Hematopoietic multipotent progenitor cell treated with erythropoietin and hydrocortisone succinate and interleukin-3 and kit ligand, for 17 days (in vitro differentiated cells): ENCODE measurements around the gene TAAR8.
"Not testable (repeated sequence)": the region's sequence is repeated elsewhere in the genome, so short reads cannot be mapped to it uniquely, and the experiment has no call there.

Experiments
- DNase-seq: peaks from one replicate; pipeline ENCODE4 v3.0.0-alpha.2; 2015; ENCODE audit warnings: low spot score

Gene TAAR8, protein sequence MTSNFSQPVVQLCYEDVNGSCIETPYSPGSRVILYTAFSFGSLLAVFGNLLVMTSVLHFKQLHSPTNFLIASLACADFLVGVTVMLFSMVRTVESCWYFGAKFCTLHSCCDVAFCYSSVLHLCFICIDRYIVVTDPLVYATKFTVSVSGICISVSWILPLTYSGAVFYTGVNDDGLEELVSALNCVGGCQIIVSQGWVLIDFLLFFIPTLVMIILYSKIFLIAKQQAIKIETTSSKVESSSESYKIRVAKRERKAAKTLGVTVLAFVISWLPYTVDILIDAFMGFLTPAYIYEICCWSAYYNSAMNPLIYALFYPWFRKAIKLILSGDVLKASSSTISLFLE

GRCh38 chr6:132552372-132552771 is at the start of gene TAAR8:
TAAR8 (plus strand) TSS chr6:132552672; CDS start chr6:132552693, 21 bp downstream.
- no peak for DNase-seq

- no peak for DNase-seq
Observed at GRCh38 chr6:132504757-132505156, 47.7 kb upstream of the TAAR8 start.

GRCh38 chr6:132505158-132505557 is 47.3 kb upstream of the TAAR8 start:
- no peak for DNase-seq

DNA sequence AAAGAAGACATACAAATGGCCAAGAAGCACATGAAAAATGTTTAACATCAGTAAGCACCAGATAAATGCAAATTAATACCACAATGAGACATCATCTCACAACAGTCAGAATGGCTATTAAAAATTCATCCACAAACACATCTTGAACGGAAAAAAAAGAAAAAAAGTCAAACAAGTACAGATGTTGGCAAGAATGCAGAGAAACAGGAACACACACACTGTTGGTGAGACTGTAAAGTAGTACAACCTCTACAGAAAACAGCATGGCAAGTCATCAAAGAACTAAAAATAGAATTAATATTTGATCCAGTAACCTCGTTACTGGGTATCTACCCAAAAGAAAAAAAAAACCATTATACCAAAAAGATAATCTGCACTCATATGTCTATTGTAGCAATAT is 46.0 kb upstream of the TAAR8 start:
- no peak for DNase-seq

- no peak for DNase-seq
Observed at GRCh38 chr6:132506869-132507808, 45.3 kb upstream of the TAAR8 start.

DNA sequence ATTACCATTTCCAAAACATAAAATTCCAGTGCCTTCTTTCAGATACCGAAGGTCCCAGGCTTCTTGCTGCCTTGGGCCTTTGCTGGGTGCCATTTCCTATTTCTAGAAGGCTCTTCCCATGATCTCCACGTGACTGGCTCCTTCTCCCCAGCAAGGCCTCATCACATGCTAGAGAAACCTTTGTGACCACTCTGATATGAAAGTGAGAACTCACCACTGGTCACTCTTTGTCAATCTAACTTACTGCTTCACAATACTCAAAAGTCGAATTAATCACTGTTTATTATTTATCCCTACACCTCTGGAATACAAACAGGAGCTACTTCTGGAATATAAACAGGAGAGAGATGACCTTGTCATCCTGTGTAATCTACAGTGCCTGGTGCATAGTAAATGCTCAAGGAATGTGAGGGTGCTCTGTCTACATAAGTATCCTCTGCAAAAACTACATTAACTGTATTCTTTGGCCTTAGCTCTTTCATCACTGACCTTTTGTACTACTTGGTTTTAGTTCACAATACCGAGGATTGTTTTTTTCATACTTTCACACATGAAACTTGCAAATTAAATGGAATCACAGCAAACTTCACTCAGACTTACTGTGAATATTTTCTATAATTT is 41.2 kb upstream of the TAAR8 start:
- peak; percentile 55 for DNase-seq

- DNase-seq: peak; percentile 43
Observed at GRCh38 chr6:132511831-132512220, 40.6 kb upstream of the TAAR8 start.

DNA sequence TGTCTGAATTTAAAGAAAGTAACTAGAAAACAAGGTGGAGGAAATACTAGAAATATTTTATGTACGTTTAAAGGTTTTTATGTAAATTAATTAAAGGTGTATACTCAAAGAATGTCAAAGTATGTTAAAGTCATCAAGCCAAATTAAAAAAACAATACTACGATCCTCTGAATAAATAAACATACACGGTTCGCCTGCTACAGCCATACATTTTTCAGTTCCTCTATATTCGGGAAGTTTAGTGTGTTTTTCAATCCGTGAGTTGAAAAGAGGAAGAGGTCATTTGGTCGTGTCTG is 40.2 kb upstream of the TAAR8 start:
- no peak for DNase-seq

DNA sequence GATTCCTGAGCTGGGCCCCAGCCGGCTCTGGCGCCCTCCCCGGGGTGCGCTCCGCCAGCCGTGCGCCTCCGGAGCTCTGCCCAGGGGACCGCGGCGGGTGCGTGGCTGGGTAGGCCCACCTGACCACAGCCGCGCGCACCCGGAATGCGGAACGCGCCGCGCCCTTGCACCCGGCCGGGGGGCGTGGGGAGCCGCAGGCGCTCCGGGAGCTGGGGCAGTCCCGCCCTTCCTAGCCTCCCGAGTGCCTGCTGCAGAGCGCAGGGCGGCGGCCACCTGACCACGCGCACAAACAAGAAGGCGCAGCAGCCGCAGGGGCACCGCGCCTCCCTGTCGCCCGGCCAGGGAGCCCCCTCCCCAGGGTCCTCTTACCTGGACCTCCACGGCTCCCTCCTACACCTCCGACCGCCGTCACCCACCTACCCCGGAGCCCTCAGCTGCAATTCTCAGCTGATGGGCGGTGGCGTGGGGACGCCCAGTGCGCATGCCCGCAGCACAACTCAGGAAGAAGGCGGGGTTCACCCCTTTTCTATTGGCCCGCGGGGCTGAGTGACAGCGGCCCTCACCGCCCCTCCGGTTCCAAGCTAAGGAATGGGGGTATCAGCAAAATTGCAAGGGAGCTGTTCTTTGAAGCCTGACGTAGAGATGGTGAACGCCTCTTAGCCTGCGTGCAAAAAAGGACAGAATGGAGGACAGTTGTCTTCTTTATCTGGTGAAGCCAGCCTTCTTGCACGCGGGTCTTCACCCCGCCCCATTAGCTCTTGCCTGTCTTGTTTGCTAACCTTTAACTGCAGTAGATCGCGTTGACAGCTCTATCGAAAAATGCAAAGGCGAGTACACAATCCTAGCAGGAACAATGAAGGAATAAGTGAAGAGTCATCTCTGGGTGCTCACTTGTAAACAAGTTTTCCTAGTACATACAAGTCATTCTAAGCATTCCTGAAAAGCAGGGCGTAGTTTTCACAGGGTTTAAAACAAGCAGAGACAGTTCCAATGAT is 39.5 kb upstream of the TAAR8 start, which contains the start of gene STX7:
Gene STX7 (minus strand): TSS at position 479 of the 995 bp plus-strand sequence. CDS start 9,586 bp downstream, outside the sequence.
- DNase-seq: peak; percentile 94

DNA sequence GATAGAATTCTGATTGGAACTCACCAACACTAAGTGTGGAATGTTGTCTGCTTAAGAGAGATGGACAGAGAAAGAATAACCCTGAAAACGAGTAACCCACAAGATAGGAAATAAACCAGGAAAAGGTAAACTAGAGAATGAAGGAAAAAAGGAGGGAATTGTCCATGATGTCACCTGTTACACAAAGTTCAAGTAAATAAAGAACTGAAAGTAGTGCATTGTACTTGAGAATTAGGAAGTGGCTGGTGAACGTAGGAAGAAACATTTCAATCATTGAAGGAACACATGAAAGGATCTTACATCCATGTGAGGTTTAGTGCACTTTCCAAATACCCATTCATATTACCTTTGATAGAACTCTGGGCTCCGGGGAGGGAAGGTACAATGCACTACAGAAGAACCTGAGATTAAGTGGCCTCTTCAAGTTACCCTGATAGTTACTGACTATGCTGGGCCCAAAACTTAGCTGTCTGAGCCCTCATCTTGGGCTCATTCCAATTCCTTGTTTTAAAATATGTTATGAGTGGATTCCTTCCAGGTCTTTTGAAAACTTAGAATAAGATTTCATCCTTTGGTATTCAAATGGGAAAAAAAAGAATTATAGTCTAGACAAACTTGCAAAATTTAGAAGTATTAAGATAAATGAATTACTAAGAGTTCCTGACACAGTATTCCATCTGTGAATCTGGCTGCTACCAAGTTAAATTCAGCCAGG is 38.5 kb upstream of the TAAR8 start:
- DNase-seq: no peak

DNA sequence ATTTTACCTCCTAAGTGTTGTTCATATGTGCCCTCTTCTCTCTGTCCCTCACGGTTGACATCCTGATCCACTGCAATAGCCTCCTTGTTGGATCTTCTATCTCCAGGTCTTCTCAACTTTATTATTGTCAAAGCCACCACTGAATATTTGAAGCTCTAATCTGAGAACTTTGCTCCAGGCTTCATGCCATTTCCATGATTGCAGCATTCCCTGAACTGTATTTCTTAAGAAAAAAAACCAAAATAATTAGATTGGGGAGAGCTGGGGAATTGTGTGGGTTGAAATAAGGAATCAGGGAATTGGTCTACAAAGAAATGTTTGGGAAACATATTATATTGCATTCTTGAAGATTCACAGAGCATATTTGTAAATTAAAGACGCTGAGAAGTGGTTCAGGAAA is 37.1 kb upstream of the TAAR8 start:
- no peak for DNase-seq

- no peak for DNase-seq
Observed at GRCh38 chr6:132520953-132521352, 31.5 kb upstream of the TAAR8 start.

DNA sequence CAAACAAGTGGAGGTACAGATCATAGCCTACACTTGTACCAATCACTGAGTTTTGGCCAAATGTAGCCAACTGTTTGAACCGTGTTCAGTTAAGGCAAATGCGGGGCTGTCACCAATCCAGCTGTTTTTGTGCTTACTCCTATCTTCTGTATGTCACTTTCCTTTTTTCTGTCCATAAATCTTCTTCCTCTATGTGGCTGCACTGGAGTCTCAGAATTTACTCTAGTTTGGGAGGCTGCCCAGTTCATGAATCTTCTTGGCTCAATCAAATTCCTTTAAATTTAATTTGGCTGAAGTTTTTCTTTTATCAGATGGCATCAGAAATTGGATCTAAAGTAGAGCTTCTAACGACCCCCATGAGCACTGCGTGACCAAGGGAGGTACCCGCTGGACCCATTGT is 27.8 kb upstream of the TAAR8 start:
- no peak for DNase-seq

DNA sequence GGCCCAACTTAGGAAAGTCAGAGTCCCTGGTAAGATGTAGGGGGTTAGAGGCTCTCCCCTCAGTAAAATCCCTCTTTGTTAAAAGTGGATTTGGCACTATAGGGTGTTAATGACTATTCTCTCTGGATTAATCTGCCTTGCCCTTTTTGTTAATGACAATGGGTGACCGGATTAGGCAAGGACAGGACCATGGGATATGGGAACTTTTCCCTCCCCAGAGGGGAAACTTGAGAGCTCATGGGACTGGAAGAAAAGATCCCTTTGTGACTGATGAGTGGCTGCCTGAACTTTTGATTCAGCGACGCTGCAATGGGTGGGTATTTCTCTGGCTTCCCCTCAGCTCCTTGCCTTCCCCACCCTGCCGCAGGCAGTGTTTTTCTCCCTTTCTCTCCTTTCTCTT is 26.6 kb upstream of the TAAR8 start:
- DNase-seq: no peak

DNA sequence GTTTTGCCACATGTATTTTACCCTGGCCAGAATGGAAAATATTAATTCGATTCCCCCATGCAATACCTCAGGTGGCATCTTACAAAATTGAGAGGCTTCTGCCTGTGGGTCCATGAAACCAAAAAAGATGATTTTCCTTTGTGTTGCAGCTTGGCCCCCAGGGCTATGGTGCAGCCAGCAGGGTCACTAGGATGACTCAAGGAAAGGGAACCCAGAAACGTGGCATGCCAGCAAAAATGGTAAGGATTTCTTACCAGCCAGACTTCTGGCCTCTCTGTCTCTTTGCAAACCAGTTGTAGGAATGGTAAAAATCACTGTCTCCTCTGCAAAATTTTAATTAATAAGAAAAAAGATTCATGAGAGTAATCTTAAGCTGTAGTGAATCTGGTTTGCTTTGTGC is 26.0 kb upstream of the TAAR8 start:
- DNase-seq: no peak

DNA sequence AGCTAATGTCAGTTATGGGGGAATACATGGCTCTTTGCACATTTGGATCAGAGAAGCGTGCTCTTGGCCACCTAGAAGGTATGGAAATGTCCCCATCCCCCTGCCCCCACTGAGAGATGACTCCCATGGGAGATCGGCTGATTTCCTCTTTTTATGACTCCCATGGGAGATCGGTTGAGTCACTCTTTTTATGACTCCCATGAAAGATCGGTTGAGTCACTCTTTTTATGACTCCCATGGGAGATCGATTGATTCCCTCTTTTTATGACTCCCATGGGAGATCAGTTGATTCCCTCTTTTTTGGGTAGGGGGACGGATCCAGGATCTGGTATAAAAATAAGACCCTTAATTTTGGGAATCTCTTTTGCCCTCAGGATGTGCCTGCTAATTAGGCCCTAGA is 24.7 kb upstream of the TAAR8 start:
- DNase-seq: no peak

GRCh38 chr6:132530293-132530974 is 22.0 kb upstream of the TAAR8 start:
- DNase-seq: peak; percentile 85

- DNase-seq: not testable (repeated sequence)
Observed at GRCh38 chr6:132534546-132534945, 17.9 kb upstream of the TAAR8 start.

- no peak for DNase-seq
Observed at GRCh38 chr6:132537145-132537544, 15.3 kb upstream of the TAAR8 start.

- DNase-seq: no peak
Observed at GRCh38 chr6:132537977-132538376, 14.5 kb upstream of the TAAR8 start, which contains the start of gene TAAR9. TAAR9 (plus strand) TSS chr6:132538277; CDS start chr6:132538290, 13 bp downstream.
